GM11168 (cell line): ENCODE results near the gene LRRC47.
"Not testable (repeated sequence)": the region's sequence is repeated elsewhere in the genome, so short reads cannot be mapped to it uniquely, and the experiment has no call there.

Experiments used
- in situ Hi-C: fragments of 300-500 bp; cut with MboI; formaldehyde crosslinking; loops from one replicate; pipeline ENCODE4 v1.12.0; 2022; ENCODE audit warnings: low sequenced_read_pairs; ENCODE audit not compliant: unreplicated experiment

Gene LRRC47

DNA sequence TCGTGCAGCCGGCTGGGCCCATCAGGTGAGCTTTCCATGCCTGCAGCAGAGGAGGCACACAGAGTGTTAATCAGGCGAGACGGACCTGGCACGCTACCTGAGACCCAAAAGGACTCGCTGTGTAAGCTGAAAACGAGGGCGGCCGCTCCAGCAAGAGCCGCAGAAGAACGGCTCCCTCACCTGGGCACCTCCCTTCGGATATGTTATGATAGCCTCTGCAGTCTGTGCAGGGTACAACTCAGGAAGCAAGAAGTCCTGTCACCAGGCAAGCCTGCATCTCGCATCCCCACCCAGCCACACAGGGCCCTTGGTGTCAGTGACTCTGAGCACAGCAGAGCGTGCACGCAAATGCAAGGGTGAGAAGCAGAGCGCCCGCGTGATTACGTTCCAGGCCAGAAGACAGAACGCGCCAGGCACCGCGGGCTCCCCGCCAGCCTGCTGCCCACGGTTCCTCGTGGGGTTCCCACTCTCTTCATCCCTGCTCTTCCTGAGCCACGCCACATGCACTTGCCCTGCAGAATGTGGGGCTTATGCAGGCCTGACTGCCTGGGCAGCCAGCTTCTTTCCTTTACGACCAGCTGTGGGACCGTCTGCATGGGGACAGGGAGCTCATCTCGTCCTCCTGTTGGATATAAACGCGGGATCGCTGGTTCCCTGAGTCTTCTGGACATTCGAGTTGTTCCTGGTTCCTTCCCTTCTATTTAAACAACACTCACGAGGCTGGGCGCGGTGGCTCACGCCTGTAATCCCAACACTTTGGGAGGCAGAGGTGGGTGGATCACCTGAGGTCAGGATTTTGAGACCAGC lies 20.2 kb upstream of the LRRC47 start:
- in situ Hi-C loops = no loop called here

DNA sequence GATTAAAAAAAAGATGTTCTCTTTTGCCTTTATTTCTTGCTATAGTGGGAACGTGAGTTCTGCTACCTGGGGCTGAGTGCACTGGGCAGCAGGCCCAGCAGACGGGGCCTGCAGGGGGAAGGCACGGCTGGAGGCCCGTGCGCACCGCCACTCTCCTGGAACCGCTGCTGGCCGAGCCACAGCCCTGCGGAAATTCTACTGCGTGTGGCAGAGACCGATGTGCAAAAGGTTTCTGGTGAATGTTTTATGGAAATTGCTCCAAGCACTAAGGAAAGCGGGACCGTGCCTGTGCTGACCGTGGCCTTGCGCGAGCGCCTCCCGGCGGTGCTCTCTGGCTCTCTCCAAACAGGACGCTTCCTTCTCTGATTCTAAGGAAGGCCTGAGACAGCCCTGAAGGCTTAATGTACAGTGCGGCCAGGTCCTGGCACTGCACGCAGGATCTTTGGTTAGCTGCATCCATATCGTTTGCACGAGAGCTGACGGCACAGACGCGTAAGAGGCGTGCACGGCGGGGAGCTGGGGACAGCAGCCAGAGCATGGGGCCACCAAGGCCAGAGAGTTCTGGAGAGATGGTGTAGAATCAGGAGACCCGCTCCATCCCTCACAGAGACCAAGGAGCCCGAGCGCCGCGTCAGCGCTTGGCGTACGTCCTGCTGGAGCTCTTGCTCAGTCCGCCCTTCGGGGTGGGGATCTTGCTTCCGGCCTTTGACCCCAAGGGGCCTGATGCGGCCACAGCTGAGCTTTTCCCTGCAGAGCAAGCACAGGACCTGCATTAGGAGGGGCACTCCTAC lies 18.7 kb upstream of the LRRC47 start:
- in situ Hi-C loops = no loop called here

DNA sequence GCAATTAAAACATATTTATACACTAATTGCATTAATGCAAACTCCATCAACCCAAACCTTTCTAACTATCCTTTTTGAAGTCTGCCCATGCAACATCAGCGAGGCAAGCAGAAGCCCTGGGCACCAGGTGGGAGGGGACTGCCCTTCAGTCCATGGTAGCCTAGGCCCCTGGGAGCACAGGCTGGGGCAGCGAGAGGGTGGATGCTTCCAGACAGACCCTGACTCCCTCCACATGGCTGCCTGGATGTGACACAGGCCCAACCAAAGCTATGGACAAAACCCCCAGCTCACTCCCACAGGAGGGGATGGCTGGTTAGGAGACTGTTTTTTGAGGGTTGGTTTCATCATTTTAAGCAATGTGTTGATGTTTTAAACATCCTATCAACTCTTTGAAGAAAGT lies 17.8 kb upstream of the LRRC47 start:
- in situ Hi-C loops = no loop called here

DNA sequence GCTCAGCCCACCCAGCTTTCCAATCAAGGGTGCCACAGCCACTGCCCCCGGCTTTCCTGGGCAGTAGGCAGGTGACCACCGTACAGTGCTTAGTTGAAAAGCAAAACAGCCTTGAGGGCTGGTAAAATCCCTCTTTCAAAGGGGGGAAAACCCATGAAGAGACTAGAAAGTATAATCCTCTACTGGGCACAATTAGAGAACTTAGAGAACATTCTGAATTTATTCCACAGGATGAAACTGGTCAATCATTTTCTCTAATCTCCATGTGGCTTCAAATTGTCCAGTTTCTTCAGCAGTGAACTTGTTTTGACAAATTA lies 15.3 kb upstream of the LRRC47 start:
- in situ Hi-C loops = no loop called here

DNA sequence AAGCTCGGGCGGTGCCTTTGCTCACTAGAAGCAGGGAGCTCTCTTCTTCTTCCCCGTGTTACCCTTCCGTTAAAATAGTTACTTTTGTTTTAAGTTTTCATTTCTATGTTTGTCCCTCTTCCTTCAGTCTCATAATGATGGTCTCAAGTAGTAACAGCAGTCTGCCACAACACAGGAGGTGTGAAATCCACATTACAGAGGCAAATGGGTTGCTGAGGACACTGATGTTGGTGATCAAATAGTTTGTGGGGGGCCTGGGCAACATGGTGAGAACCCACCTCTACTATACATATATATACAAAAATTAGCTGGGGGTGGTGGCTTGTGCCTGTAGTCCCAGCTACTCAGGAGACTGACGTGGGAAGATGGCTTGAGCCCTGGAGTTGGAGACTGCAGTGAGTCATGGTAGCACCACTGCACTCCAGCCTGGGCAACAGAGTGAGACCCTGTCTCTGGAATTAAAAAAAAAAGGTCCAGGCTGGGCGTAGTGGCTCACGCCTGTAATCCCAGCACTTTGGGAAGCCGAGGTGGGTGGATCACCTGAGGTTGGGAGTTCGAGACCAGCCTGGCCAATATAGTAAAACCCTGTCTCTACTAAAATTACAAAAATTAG lies 14.0 kb upstream of the LRRC47 start:
- in situ Hi-C loops = not testable (repeated sequence)

DNA sequence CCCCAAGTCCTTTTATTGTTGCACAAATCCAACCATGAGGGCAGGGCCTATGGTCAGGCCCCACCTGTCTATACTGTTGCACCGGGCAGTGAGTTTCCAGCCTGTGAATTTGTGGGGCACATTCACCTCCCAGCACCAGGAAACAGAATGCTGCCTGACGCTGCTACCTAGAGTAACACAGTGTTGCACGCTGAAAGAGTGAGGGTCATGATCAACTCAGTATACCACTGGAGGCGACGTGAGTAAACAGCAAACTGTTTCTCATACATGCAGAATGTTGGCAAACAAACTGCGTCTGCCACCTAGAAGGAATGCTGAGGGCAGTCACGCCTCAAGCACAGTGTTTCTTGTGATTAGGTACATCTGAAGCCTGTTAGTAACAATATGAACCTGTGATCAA lies 13.4 kb upstream of the LRRC47 start:
- in situ Hi-C loops = no loop called here

DNA sequence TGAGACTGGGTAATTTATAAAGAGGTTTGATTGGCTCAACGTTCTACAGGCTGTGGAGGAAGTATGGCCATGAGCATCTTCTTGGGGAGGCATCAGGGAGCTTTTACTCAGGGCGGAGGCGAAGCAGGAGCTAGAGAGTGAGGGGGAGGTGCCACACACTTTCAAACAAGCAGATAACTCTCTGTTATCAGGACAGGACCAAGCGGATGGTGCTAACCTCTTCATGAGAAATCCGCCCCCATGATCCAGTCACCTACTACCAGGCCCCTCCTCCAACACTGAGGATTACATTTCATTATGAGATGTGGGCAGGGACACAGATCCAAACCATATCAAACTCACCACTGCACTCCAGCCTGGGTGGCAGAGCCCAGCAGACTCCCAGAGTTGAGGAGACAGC lies 11.5 kb upstream of the LRRC47 start:
- in situ Hi-C loops = no loop called here

DNA sequence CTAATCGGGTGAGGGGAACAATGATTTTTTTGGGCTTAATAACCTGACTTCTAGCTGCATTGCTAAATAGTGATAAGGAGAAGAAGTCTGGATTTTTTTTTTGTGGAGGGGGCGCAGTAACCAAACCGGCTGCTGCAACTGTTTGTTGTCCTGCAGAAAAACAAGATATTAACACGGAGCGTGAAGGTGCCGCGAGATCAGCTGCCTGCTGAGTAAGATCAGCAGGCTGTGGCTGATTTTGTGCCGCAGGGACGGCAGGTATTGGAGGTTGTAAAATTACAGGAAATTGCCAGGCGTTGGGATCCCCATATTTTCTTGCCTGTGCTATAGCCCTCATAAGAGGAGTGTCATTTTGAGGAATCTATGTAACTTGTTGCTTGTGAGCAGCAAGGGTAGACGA lies 8.7 kb upstream of the LRRC47 start:
- in situ Hi-C loops = no loop called here

DNA sequence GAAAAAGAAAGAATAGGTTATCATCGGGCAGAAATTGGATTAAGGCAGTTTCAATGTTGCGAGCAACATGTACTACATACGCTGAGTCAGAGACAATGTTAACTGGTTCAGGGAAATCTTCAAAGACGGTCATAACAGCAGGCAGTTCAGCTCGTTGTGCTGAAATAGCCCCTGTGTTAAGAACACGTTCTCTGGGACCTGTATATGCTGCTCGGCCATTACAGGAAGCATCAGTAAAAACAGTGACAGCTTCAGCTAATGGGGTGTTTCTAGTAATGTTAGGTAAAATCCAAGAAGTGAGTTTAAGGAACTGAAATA lies 8.3 kb upstream of the LRRC47 start:
- in situ Hi-C loops = not testable (repeated sequence)

DNA sequence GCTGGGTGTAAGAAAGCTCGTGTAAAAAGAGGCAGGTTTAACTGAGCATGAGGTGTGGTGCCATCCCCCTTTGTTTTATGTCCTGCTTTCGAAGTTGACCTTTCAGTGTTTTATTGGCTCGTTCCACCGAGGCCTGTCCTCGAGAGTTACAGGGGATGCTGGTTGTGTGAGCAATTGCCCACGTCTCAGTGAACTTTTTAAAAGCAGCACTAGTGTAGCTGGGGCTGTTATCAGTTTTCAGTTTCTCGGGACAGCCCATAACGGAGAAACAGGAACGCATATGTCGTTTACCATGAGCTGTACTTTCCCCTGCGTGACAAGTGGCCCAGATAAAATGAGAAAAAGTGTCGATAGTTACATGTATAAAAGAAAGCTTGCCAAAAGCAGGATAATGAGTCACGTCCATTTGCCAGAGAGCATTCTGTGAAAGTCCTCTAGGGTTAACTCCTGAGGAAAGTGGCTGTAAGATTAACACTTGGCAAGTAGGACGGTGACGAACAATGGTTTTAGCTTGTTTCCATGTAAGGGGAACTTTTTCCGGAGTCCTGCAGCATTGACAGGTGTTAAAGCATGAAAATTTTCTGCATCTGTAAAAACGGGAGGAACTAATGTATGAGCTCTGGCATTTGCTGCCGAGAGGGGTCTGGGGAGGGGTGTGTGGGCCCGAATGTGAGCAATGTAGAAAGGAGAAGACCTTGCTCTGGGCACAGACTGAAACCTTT lies 7.8 kb upstream of the LRRC47 start:
- in situ Hi-C loops = no loop called here

DNA sequence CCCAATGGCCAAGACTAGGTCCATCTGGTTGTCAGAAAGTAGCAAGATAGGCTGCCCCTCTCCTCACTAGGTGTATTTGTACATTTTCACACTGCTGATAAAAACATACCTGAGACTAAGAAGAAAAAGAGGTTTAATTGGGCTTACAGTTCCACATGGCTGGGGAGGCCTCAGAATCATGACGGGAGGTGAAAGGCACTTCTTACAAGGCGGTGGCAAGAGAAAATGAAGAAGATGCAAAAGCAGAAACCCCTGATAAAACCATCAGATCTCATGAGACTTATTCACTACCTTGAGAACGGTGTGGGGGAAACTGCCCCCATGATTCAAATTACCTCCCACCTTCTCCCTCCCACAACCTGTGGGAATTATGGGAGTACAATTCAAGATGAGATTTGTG lies 4.5 kb upstream of the LRRC47 start:
- in situ Hi-C loops = not testable (repeated sequence)

DNA sequence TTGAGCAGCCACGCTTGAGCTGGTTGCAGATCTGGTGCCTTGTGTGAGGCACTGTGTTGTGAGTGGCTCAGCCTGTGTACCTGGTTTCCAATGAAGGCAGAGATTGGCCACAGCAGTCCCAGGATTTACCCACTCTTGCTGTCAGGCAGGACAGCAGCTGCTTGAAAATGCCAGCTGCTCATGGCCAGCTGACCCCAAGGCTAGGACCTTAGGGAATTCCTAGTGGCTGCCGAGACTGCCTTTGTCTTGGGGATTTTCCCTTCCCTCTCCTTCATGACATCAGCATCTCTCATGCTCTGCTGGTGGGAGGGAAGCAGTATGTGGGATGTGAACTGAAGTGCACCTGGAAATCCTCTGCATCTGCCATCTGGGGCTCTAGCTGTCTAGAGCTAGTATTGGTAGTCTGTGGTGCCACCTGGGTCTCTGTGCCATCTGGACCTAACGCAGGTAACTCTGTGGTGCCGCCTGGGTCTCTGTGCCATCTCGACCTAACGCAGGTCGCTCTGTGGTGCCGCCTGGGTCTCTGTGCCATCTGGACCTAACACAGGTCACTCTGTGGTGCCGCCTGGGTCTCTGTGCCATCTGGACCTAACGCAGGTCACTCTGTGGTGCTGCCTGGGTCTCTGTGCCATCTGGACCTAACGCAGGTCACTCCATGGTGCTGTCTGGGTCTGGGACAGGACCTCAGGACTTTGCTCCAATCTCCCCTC lies 3.8 kb upstream of the LRRC47 start:
- in situ Hi-C loops = no loop called here

DNA sequence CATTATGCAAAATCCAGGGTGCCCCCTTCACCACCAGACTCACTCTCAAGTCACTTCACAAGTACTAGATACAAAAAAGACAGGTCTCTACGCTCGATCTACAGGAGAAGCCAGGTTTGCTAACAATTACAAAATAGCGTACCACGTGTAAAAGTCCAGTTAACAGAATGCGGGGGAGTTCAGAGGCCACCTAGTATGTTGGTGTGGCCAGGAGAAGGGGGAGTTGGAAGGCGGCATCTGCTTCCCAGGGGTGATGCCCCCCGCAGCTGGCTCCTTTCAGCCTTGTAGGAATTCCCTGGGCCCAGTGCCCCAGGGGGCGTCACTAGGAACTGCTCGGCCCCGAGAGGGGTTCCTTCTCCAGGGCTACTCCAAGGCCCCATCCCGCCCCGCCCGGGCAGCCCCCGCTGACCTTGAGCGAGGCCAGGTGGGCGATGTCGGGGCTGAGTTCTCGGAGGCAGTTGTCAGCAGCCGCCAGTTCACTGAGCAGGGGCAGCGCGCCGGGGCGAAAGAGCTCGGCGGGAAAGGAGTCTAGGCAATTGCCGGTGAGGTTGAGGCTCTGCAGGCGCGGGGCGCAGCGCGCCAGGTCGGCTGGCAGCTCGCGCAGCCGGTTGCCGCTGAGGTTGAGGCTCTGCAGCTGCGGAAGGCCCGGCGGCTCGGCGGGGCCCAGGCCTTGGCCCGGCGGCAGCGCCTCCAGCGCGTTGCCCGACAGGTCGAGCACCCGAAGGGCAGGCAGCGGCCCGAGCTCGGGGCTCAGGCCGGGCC lies 664 bp downstream of the LRRC47 start:
- in situ Hi-C loops = no loop called here

DNA sequence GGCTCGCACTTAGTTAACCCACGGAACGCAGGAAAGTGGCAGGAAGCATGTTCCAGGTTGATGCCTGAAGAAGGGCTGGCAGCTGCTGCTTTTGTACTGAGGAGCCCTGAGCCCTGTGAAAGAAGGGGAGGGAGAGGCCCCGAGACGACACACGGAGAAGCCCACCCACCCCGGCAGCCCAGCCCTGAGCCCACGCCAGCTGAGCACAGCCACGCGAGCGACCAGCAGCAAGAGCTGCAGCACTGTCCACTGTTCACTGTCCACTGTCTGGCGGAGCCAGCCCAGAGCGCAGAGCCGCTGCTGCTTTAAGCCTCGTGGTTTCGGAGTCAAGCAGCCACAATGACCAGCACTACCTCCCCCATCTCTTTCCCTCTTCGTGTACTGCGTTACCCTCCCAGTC lies 5.3 kb downstream of the LRRC47 start:
- in situ Hi-C loops = no loop called here

DNA sequence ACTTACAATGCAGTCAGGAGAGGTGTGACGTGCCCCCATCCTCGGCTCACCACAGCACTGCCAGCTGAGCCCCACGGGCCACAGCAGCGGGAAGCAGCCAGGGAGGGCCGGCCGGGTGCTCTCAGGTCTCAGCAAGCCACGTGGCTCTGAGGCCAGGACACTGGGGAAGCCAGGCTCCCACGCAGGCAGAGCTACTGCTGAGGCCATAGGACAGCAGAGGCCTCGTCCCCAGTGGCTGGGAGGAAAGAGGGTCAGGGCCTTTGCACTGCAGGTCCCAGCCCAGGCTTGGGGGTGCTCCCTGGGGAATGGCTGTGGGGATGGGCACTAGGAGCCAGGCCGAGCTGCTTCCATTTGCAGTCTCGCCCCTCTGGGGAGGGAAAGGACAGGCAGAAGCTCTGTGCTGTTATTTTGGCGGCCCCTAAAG lies 5.8 kb downstream of the LRRC47 start:
- in situ Hi-C loops = no loop called here

DNA sequence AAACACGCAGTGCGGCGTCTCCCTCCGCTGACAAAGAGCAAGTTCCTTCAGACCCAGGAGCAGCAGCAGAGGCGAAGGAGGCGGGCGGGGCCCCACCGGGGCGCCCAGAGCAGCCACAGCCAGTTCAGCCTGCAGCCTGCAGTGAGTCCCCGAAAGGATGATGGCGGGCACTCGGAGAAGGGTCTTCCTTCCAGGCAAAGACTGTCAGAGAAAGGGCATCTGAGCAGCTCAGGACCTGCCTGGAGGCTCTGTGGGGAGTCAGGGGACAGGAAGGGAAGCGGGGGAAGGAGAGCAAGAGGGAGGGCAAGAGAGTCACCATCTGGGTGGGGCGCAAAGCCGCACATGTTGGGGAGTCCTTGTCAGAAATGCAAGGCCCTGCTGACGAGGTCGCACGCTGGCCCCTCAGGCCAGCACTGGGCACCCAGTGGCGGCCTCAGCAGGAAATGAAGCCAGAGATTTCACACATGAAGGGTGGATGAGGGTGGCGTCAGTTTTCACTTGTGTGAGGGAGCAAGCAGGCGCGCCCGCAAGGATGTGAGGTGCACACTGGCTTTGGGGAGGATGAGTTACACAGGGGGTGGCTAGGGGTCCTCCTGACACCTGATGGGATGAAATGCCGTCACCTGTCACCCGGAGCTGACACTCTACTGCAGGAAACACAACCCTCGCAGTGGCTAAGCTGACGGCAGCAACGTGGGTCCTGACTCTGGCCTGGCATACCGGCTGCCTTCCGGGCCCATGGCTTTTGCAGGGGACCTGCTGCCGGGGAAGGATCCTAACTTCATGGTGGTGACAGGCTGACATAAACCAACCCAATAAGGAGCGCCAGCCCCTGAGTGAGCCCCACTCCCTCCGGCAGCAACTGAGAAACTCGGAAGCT lies 6.6 kb downstream of the LRRC47 start:
- in situ Hi-C loops = no loop called here

DNA sequence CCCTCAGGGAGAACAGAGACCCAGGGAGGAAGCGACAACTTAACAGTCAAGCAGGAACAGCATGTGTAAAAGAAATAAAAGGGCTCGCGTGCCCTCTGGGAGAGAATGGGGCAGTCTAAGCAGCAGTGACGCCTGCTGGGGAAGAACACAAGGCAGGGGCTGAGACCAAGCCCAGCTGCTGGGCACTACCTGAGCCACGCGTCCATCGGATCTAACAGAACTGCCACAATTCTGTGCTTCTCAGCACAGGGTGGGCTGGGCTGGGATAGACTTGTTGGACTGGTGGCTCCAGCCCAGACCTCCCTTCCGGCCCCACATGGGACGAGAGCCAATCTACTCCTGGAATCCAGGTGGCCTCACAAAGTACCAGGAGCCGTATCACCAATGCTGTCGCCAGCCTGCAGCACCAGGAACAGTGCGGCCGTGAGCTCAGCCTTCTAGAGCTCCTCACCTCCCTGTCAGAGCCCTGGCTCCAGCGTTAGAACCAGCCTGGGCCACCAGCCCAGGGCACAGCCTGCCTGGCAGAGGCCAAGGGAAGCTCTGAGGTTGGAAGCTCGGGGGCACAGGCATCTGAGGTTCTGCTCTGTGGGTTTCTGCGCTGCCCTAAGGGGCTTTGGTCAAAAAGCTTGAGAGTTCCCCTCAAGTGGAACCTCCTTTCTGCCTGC lies 7.4 kb downstream of the LRRC47 start:
- in situ Hi-C loops = no loop called here
